Measurements from ENCODE around the gene MINDY4. TPM values are rescaled to one million over a fixed set of nuclear protein-coding genes. Genes with fewer than 3 reads are reported as not detected.

MINDY4 gene
- total RNA-seq, 4 donors from 2014 or later, result 11.0 to 30.9 (median 18.9) TPM

GRCh38 chr7:30845426-30846135 is 74.4 kb downstream of the MINDY4 start:
- peak; percentile 49 for ATAC-seq (ENCODE audit: low FRiP score)
- no peak for DNase-seq (ENCODE audit: low spot score)

GRCh38 chr7:30846378-30846777 is 75.2 kb downstream of the MINDY4 start:
- DNase-seq (ENCODE audit: low spot score) (no peak), ATAC-seq (ENCODE audit: low FRiP score) (peak; percentile 45)
- TF ChIP-seq CTCF (IDR thresholded peaks at IDR 0.05), result no peak

More at GRCh38 chr7:30845426-30846135, 74.4 kb downstream of the MINDY4 start:
- no peak for TF ChIP-seq CTCF (IDR thresholded peaks at IDR 0.05)

GRCh38 chr7:30848121-30848855 is 77.1 kb downstream of the MINDY4 start:
- DNase-seq (ENCODE audit: low spot score) (no peak), ATAC-seq (ENCODE audit: low FRiP score) (no peak)
- TF ChIP-seq CTCF (IDR thresholded peaks at IDR 0.05), result no peak

- DNase-seq (ENCODE audit: low spot score) (no peak), ATAC-seq (ENCODE audit: low FRiP score) (no peak)
Observed at GRCh38 chr7:30849565-30849964, 78.3 kb downstream of the MINDY4 start.

GRCh38 chr7:30850426-30850825 is 79.2 kb downstream of the MINDY4 start:
- ATAC-seq (ENCODE audit: low FRiP score) (no peak), DNase-seq (ENCODE audit: low spot score) (no peak)
- no peak for TF ChIP-seq CTCF (IDR thresholded peaks at IDR 0.05)

More at GRCh38 chr7:30849565-30849964, 78.3 kb downstream of the MINDY4 start:
- TF ChIP-seq CTCF (IDR thresholded peaks at IDR 0.05), result no peak

GRCh38 chr7:30851651-30852307 is 80.6 kb downstream of the MINDY4 start:
- ATAC-seq (ENCODE audit: low FRiP score) (no peak), DNase-seq (ENCODE audit: low spot score) (no peak)
- TF ChIP-seq CTCF (IDR thresholded peaks at IDR 0.05), result no peak
